Measurements from ENCODE around the gene CHM.

CHM gene

DNA sequence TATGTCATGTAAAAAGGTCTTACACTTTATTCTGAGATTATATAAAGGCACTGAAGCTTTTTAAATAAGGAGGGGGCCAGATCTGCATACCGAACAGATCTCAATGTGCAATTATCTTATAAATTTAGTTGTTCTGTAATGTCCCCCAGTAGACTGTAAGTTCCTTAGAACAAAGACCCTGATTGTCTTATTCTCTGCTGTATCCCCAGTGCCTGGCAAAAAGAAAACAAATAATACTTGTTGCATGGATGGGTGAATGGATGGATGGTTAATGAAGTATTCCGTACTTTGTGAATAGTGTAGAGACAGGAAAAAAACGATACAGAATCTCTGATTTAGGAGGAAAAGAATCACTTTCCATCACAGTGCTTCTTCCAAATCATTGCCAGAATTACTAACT is 141.5 kb downstream of the CHM start:
- no peak for DNase-seq (ENCODE audit: low read depth)

DNA sequence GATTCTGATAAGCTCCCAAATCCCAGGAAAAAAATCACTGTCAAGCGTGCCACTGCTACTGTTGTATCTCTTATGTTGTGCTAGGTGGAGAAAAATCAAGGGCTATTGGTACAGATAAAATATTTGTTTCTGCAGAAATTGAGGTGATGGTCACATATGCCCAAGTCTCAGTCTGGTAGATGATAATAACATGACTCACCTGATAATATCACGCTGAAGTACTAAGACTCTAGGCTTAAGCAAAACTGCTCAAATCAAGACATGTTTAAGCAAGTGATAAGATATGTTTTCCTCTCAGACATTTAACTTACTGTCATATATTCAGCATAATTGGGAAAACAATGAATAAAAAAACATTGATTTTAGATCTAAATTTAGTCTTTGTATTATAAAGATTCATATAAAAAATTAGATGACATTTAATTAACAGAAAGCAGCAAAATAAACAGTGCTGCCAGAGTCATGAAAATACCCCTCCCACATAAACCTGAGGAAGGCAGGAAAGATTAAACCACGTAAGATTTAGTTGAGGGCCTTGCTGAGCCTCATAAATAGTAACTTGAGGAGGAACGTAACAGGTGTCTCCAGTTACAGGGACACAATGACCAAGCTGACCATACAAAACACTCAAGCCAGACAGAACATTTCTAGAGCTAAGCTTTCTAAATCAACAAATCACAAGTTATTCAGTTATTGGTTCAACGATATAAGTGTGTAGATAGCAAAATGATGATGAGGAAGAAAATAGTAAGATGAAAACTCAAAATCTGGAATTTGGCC is 143.5 kb downstream of the CHM start:
- DNase-seq (ENCODE audit: low read depth): no peak

GRCh38 chrX:85897362-85898126 is 149.8 kb downstream of the CHM start:
- no peak for DNase-seq (ENCODE audit: low read depth)

- DNase-seq (ENCODE audit: low read depth): no peak
Measured at GRCh38 chrX:85882601-85883000, 164.8 kb downstream of the CHM start.

- no peak for DNase-seq (ENCODE audit: low read depth)
Measured at GRCh38 chrX:85870585-85870984, 176.8 kb downstream of the CHM start.

DNA sequence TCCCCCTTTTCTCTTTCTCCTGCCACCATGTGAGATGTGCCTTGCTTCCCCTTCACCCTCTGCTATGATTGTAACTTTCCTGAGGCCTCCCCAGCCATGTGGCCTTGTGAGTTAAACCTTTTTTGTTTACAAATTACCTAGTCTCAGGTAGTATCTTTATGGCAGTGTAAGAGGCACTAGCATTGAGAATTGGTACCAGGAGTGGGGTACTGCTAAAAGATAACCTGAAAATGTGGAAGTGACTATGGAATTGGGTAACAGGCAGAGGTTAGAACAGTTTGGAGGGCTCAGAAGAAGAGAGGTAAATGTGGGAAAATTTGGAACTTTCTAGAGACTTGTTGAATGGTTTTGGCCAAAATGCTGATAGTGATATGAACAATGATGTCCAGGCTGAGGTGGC is 182.0 kb downstream of the CHM start:
- no peak for DNase-seq (ENCODE audit: low read depth)

DNA sequence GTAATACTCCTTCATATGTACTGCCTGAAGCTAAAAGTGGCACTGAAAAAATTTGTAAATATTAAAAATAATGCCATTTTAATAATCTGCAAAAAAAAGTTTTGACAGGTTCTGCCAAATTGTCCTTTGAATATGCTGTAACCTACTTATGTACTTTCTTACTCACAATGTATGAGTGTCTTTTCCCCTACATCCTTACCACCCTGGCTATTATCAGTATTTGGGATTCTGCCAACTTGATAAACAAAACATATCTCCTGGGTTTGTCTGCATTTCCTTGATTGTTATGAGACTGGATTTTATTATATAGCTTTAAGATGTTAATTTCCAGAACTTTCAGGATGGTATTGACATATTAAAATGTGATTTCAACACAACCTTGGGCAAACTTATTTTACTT is 187.9 kb downstream of the CHM start:
- DNase-seq (ENCODE audit: low read depth): no peak

DNA sequence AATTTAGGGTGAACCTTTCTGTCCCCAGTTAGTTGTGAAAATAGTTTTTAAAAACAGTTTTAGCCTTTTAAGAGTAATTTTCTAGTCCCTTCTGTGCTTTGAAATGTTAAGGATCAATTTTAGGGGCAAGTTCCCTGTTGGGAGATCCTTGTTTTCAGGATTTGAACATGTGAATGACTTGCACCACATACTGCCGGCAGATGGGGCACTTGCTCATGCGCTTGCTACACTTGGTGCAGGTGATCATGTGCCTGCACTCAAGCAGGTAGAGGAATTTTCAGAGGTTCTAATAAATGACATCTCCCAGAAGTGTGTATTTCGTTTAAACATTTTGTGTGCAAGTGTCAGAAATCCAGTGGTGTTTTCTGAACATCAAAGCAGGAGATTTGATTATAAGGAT is 195.9 kb downstream of the CHM start:
- no peak for DNase-seq (ENCODE audit: low read depth)

GRCh38 chrX:85836868-85837267 is 210.5 kb downstream of the CHM start:
- no peak for DNase-seq (ENCODE audit: low read depth)

- no peak for DNase-seq (ENCODE audit: low read depth)
Measured at GRCh38 chrX:85828771-85829170, 218.6 kb downstream of the CHM start.

- no peak for DNase-seq (ENCODE audit: low read depth)
Measured at GRCh38 chrX:85815203-85815751, 232.1 kb downstream of the CHM start.
